Naive B cell (primary cell): ENCODE data around the gene GALR2. TPM values are rescaled to one million over a fixed set of nuclear protein-coding genes. Genes with fewer than 3 reads are reported as not detected.
"Not testable (repeated sequence)": the region's sequence is repeated elsewhere in the genome, so short reads cannot be mapped to it uniquely, and the experiment has no call there.

Experiments
- ATAC-seq, 2 donors: fragments of 150-1000 bp; cut with Tn5 transposase; 2 replicates each; pipeline ENCODE4 v1.10.0; 2021; ENCODE audit warnings: low read depth in 2 of 2, mild to moderate bottlenecking in 2 of 2, moderate library complexity in 2 of 2
- DNase-seq: peaks from one replicate; pipeline ENCODE4 v3.0.0; 2022
- H3K27ac Mint-ChIP-seq, 6 donors: one replicate each; pipeline ENCODE4 v1.8.0; 2020 to 2022; ENCODE audit warnings: mild to moderate bottlenecking in 6 of 6, mixed read lengths in 6 of 6, moderate library complexity in 5 of 6, inconsistent platforms in 2 of 6
- H3K27me3 Mint-ChIP-seq, 3 donors: one replicate each; pipeline ENCODE4 v1.8.0; 2021 to 2022; ENCODE audit warnings: mixed read lengths in 3 of 3, mild to moderate bottlenecking in 1 of 3
- H3K36me3 Mint-ChIP-seq, 2 donors: one replicate each; pipeline ENCODE4 v1.8.0; 2020 to 2022; ENCODE audit warnings: mixed read lengths in 2 of 2, inconsistent platforms in 1 of 2, mild to moderate bottlenecking in 1 of 2
- H3K4me1 Mint-ChIP-seq, 3 donors: one replicate each; pipeline ENCODE4 v1.8.0; 2020 to 2022; ENCODE audit warnings: mixed read lengths in 3 of 3, inconsistent platforms in 1 of 3, mild to moderate bottlenecking in 1 of 3, moderate library complexity in 1 of 3
- H3K4me3 Mint-ChIP-seq, 8 donors: one replicate each; pipeline ENCODE4 v1.8.0; 2020 to 2022; ENCODE audit warnings: mild to moderate bottlenecking in 8 of 8, mixed read lengths in 8 of 8, moderate library complexity in 8 of 8, inconsistent platforms in 2 of 8
- H3K9me3 Mint-ChIP-seq, 7 donors: one replicate each; pipeline ENCODE4 v1.8.0; 2020 to 2022; ENCODE audit warnings: mixed read lengths in 7 of 7, mild to moderate bottlenecking in 5 of 7, inconsistent platforms in 2 of 7, moderate library complexity in 1 of 7
- polyA plus RNA-seq, 6 donors: library from polyadenylated mRNA; unstranded; fragments of 300-500 nt; fragmentation: Illumina TruSeq; gene quantifications; one replicate each; pipeline ENCODE4 v1.2.3, GENCODE V29; 2021; ENCODE audit warnings: low read depth in 6 of 6

GALR2 gene
- polyA plus RNA-seq, 6 donors from 2014 or later, result 0.31 to 2.6 (median 0.72) TPM; not detected in 1

- Mint-ChIP-seq H3K4me1 (peaks cover 0 to 5% (median 5%) of the 10 kb centered on the region in 3 donors), H3K27ac (no peak overlapping the region), H3K27me3 (no peaks in the 10 kb centered on the region), H3K36me3 (peaks cover 14 to 20% of the 10 kb centered on the region in 2 donors), H3K9me3 (no peaks in the 10 kb centered on the region), H3K4me3 (no peak overlapping the region)
- DNase-seq (no peak), ATAC-seq (no peak)
Observed at GRCh38 chr17:76056882-76057281, 17.7 kb upstream of the GALR2 start.

GRCh38 chr17:76058264-76058663, 16.3 kb upstream of the GALR2 start:
- not testable (repeated sequence) for H3K27ac Mint-ChIP-seq, H3K9me3 Mint-ChIP-seq, ATAC-seq, DNase-seq, H3K27me3 Mint-ChIP-seq, H3K4me1 Mint-ChIP-seq, H3K4me3 Mint-ChIP-seq
- H3K36me3 Mint-ChIP-seq, result peaks cover 14 to 20% of the 10 kb centered on the region in 2 donors

GRCh38 chr17:76063875-76064546, 10.6 kb upstream of the GALR2 start:
- H3K36me3 Mint-ChIP-seq, result peaks cover 10 to 19% of the 10 kb centered on the region in 2 donors
- H3K9me3 Mint-ChIP-seq, result no peaks in the 10 kb centered on the region
- no peak overlapping the region for H3K4me3 Mint-ChIP-seq
- peaks cover 6 to 14% (median 6%) of the 10 kb centered on the region in 3 donors for H3K4me1 Mint-ChIP-seq
- ATAC-seq (peak in 1 of 2 donors; percentile 45), DNase-seq (no peak)
- peak overlapping the region in 3 of 6 donors; percentile 29 to 95 (median 72) for H3K27ac Mint-ChIP-seq
- no peaks in the 10 kb centered on the region for H3K27me3 Mint-ChIP-seq

- Mint-ChIP-seq H3K4me1 (peaks cover 9 to 24% (median 16%) of the 10 kb centered on the region in 3 donors), H3K4me3 (no peak overlapping the region), H3K27me3 (no peaks in the 10 kb centered on the region), H3K27ac (peak overlapping the region in 1 of 6 donors; percentile 7), H3K36me3 (peaks cover 10 to 12% of the 10 kb centered on the region in 2 donors), H3K9me3 (no peaks in the 10 kb centered on the region)
- ATAC-seq (no peak), DNase-seq (no peak)
Observed at GRCh38 chr17:76065775-76066174, 8.8 kb upstream of the GALR2 start.

- peak overlapping the region; percentile 92 to 99 (median 95) for H3K4me3 Mint-ChIP-seq
Observed at GRCh38 chr17:76071531-76072147, 2.9 kb upstream of the GALR2 start.

GRCh38 chr17:76072148-76072858, 2.3 kb upstream of the GALR2 start, which contains the start of gene SRP68:
TSS of gene SRP68 (minus strand) at chr17:76072517. CDS start at chr17:76072491, 26 bp downstream.
- H3K4me1 Mint-ChIP-seq, result peaks cover 40 to 57% (median 49%) of the 10 kb centered on the region in 3 donors
- DNase-seq, result peak; percentile 75
- H3K9me3 Mint-ChIP-seq, result peaks cover 0 to 2% (median 0%) of the 10 kb centered on the region in 7 donors
- H3K27ac Mint-ChIP-seq, result peak within 1 kb of the TSS; percentile 89 to 99 (median 97)
- peak within 1 kb of the TSS; percentile 92 to 99 (median 95) for H3K4me3 Mint-ChIP-seq
- ATAC-seq, result peak; percentile 59 to 61
- peaks cover 29 to 33% (median 32%) of the 10 kb centered on the region in 3 donors for H3K27me3 Mint-ChIP-seq
- H3K36me3 Mint-ChIP-seq, result peaks cover 0 to 9% of the 10 kb centered on the region in 2 donors

More at GRCh38 chr17:76071531-76072147, 2.9 kb upstream of the GALR2 start:
- Mint-ChIP-seq H3K9me3 (peaks cover 0 to 2% (median 0%) of the 10 kb centered on the region in 7 donors), H3K36me3 (peaks cover 0 to 9% of the 10 kb centered on the region in 2 donors), H3K4me1 (peaks cover 34 to 50% (median 43%) of the 10 kb centered on the region in 3 donors), H3K27ac (peak overlapping the region; percentile 84 to 99 (median 97)), H3K27me3 (peaks cover 23 to 27% (median 25%) of the 10 kb centered on the region in 3 donors)
- ATAC-seq, result peak in 1 of 2 donors; percentile 8
- no peak for DNase-seq

- peaks cover 0 to 2% (median 0%) of the 10 kb centered on the region in 7 donors for H3K9me3 Mint-ChIP-seq
- H3K4me3 Mint-ChIP-seq, result peak overlapping the region; percentile 76 to 88 (median 84)
- peaks cover 39 to 53% (median 45%) of the 10 kb centered on the region in 3 donors for H3K4me1 Mint-ChIP-seq
- peak overlapping the region; percentile 91 to 99 (median 94) for H3K27ac Mint-ChIP-seq
- H3K36me3 Mint-ChIP-seq, result peaks cover 0 to 9% of the 10 kb centered on the region in 2 donors
- ATAC-seq (no peak), DNase-seq (no peak)
- peaks cover 44 to 48% (median 46%) of the 10 kb centered on the region in 3 donors for H3K27me3 Mint-ChIP-seq
Observed at GRCh38 chr17:76075364-76076145, 974 bp downstream of the GALR2 start.

GRCh38 chr17:76076146-76076764, 1.7 kb downstream of the GALR2 start:
- peaks cover 0 to 2% (median 0%) of the 10 kb centered on the region in 7 donors for H3K9me3 Mint-ChIP-seq
- peak overlapping the region; percentile 76 to 87 (median 82) for H3K4me3 Mint-ChIP-seq
- H3K4me1 Mint-ChIP-seq, result peaks cover 39 to 47% (median 39%) of the 10 kb centered on the region in 3 donors
- peak overlapping the region; percentile 91 to 99 (median 94) for H3K27ac Mint-ChIP-seq
- DNase-seq, result peak; percentile 38
- ATAC-seq, result no peak
- H3K36me3 Mint-ChIP-seq, result peaks cover 0 to 9% of the 10 kb centered on the region in 2 donors
- peaks cover 44 to 48% (median 46%) of the 10 kb centered on the region in 3 donors for H3K27me3 Mint-ChIP-seq

- peak overlapping the region; percentile 91 to 99 (median 96) for H3K27ac Mint-ChIP-seq
- H3K4me1 Mint-ChIP-seq, result peaks cover 32 to 39% (median 33%) of the 10 kb centered on the region in 3 donors
- peak overlapping the region; percentile 71 to 85 (median 82) for H3K4me3 Mint-ChIP-seq
- H3K36me3 Mint-ChIP-seq, result peaks cover 0 to 9% of the 10 kb centered on the region in 2 donors
- H3K27me3 Mint-ChIP-seq, result peaks cover 44 to 48% (median 46%) of the 10 kb centered on the region in 3 donors
- peak; percentile 63 to 66 for ATAC-seq
- H3K9me3 Mint-ChIP-seq, result peaks cover 0 to 2% (median 0%) of the 10 kb centered on the region in 7 donors
- DNase-seq, result peak; percentile 82
Observed at GRCh38 chr17:76076765-76077583, 2.4 kb downstream of the GALR2 start.

GRCh38 chr17:76077584-76078110, 3.1 kb downstream of the GALR2 start:
- Mint-ChIP-seq H3K4me3 (peak overlapping the region in 7 of 8 donors; percentile 12 to 85 (median 78)), H3K27me3 (peaks cover 44 to 48% (median 46%) of the 10 kb centered on the region in 3 donors), H3K4me1 (peaks cover 29 to 37% (median 32%) of the 10 kb centered on the region in 3 donors), H3K9me3 (peaks cover 0 to 2% (median 0%) of the 10 kb centered on the region in 7 donors), H3K27ac (peak overlapping the region; percentile 91 to 99 (median 96)), H3K36me3 (peaks cover 0 to 9% of the 10 kb centered on the region in 2 donors)
- peak; percentile 28 for DNase-seq
- peak in 1 of 2 donors; percentile 13 for ATAC-seq

GRCh38 chr17:76078370-76078769, 3.8 kb downstream of the GALR2 start:
- peaks cover 44 to 48% (median 44%) of the 10 kb centered on the region in 3 donors for H3K27me3 Mint-ChIP-seq
- peak overlapping the region in 2 of 8 donors; percentile 32 to 50 for H3K4me3 Mint-ChIP-seq
- not testable (repeated sequence) for DNase-seq, ATAC-seq, H3K9me3 Mint-ChIP-seq, H3K36me3 Mint-ChIP-seq
- H3K27ac Mint-ChIP-seq, result peak overlapping the region; percentile 78 to 94 (median 88)
- H3K4me1 Mint-ChIP-seq, result peaks cover 28 to 37% (median 29%) of the 10 kb centered on the region in 3 donors
